ENCODE results near the gene GRIA1. TPM values are rescaled to one million over a fixed set of nuclear protein-coding genes. Genes with fewer than 3 reads are reported as not detected.

GRIA1 gene
- total RNA-seq, 1 donor, result 1.1 TPM

GRCh38 chr5:153619771-153620170, 129.3 kb downstream of the GRIA1 start:
- no peak overlapping the region for H3K4me3 ChIP-seq (ENCODE audit: insufficient read depth, low read length)
- no peaks in the 10 kb centered on the region for H3K9me3 ChIP-seq (ENCODE audit: low read depth, low read length)
- peaks cover 36% of the 10 kb centered on the region for H3K4me1 ChIP-seq (ENCODE audit: insufficient read depth, low read length)
- no peaks in the 10 kb centered on the region for H3K36me3 ChIP-seq (ENCODE audit: insufficient read depth, low read length)
- H3K79me2 ChIP-seq (ENCODE audit: insufficient read depth, low read length), result no peaks in the 10 kb centered on the region
- peak overlapping the region; percentile 47 for H3K27ac ChIP-seq (ENCODE audit: low read depth, low read length)
- H3K27me3 ChIP-seq (ENCODE audit: insufficient read depth, low read length), result no peaks in the 10 kb centered on the region
- DNase-seq (ENCODE audit: insufficient read length, low spot score, missing footprints), result no peak
- TF ChIP-seq CTCF (IDR thresholded peaks at IDR 0.05; ENCODE audit: extremely low read depth, low read depth, low read length), result no peak
- no peak overlapping the region for H3K4me2 ChIP-seq (ENCODE audit: insufficient read depth, low read length)
- no peaks in the 10 kb centered on the region for H4K20me1 ChIP-seq (ENCODE audit: insufficient read depth, low read length)
- H2AFZ ChIP-seq (ENCODE audit: low read length), result peak overlapping the region; percentile 6

GRCh38 chr5:153623124-153623523, 132.7 kb downstream of the GRIA1 start:
- Histone ChIP-seq H3K4me1 (ENCODE audit: insufficient read depth, low read length) (peaks cover 33% of the 10 kb centered on the region), H3K27ac (ENCODE audit: low read depth, low read length) (no peak overlapping the region), H3K4me2 (ENCODE audit: insufficient read depth, low read length) (no peak overlapping the region), H3K79me2 (ENCODE audit: insufficient read depth, low read length) (no peaks in the 10 kb centered on the region), H4K20me1 (ENCODE audit: insufficient read depth, low read length) (no peaks in the 10 kb centered on the region), H3K27me3 (ENCODE audit: insufficient read depth, low read length) (no peaks in the 10 kb centered on the region), H3K36me3 (ENCODE audit: insufficient read depth, low read length) (no peaks in the 10 kb centered on the region), H3K4me3 (ENCODE audit: insufficient read depth, low read length) (no peak overlapping the region), H2AFZ (ENCODE audit: low read length) (no peak overlapping the region), H3K9me3 (ENCODE audit: low read depth, low read length) (no peaks in the 10 kb centered on the region)
- DNase-seq (ENCODE audit: insufficient read length, low spot score, missing footprints), result no peak
- no peak for TF ChIP-seq CTCF (IDR thresholded peaks at IDR 0.05; ENCODE audit: extremely low read depth, low read depth, low read length)

GRCh38 chr5:153623751-153624450, 133.4 kb downstream of the GRIA1 start:
- Histone ChIP-seq H3K27me3 (ENCODE audit: insufficient read depth, low read length) (no peaks in the 10 kb centered on the region), H3K4me1 (ENCODE audit: insufficient read depth, low read length) (peaks cover 41% of the 10 kb centered on the region), H3K4me2 (ENCODE audit: insufficient read depth, low read length) (peak overlapping the region; percentile 41), H3K27ac (ENCODE audit: low read depth, low read length) (peak overlapping the region; percentile 63), H3K79me2 (ENCODE audit: insufficient read depth, low read length) (no peaks in the 10 kb centered on the region), H3K4me3 (ENCODE audit: insufficient read depth, low read length) (peak overlapping the region; percentile 21), H3K36me3 (ENCODE audit: insufficient read depth, low read length) (no peaks in the 10 kb centered on the region), H2AFZ (ENCODE audit: low read length) (peak overlapping the region; percentile 25), H4K20me1 (ENCODE audit: insufficient read depth, low read length) (no peaks in the 10 kb centered on the region), H3K9me3 (ENCODE audit: low read depth, low read length) (no peaks in the 10 kb centered on the region)
- no peak for TF ChIP-seq CTCF (IDR thresholded peaks at IDR 0.05; ENCODE audit: extremely low read depth, low read depth, low read length)
- no peak for DNase-seq (ENCODE audit: insufficient read length, low spot score, missing footprints)

GRCh38 chr5:153624451-153624765, 133.9 kb downstream of the GRIA1 start:
- H3K4me2 ChIP-seq (ENCODE audit: insufficient read depth, low read length), result peak overlapping the region; percentile 41
- no peak for TF ChIP-seq CTCF (IDR thresholded peaks at IDR 0.05; ENCODE audit: extremely low read depth, low read depth, low read length)
- no peaks in the 10 kb centered on the region for H3K36me3 ChIP-seq (ENCODE audit: insufficient read depth, low read length)
- H3K27ac ChIP-seq (ENCODE audit: low read depth, low read length), result peak overlapping the region; percentile 63
- no peaks in the 10 kb centered on the region for H4K20me1 ChIP-seq (ENCODE audit: insufficient read depth, low read length)
- H3K27me3 ChIP-seq (ENCODE audit: insufficient read depth, low read length), result no peaks in the 10 kb centered on the region
- H3K79me2 ChIP-seq (ENCODE audit: insufficient read depth, low read length), result no peaks in the 10 kb centered on the region
- no peaks in the 10 kb centered on the region for H3K9me3 ChIP-seq (ENCODE audit: low read depth, low read length)
- peak overlapping the region; percentile 25 for H2AFZ ChIP-seq (ENCODE audit: low read length)
- peaks cover 40% of the 10 kb centered on the region for H3K4me1 ChIP-seq (ENCODE audit: insufficient read depth, low read length)
- H3K4me3 ChIP-seq (ENCODE audit: insufficient read depth, low read length), result peak overlapping the region; percentile 21
- peak; percentile 55 for DNase-seq (ENCODE audit: insufficient read length, low spot score, missing footprints)

All from osteoblast (primary cell).